Measurements from ENCODE around the gene ERAS.
A peak's percentile ranks its signal among the peaks of the same experiment; 100 is the strongest.
"Not testable (repeated sequence)": the region's sequence is repeated elsewhere in the genome, so short reads cannot be mapped to it uniquely, and the experiment has no call there.

ERAS gene

GRCh38 chrX:48818098-48818497 lies 8.2 kb upstream of the ERAS start:
- H3K9me3 ChIP-seq (ENCODE audit: control insufficient read depth, low read length) = no peaks in the 10 kb centered on the region
- 96 to 100% methylated on average over 8 to 11 of the region's 16 CpGs for WGBS, 2 experiments (ENCODE audit: insufficient coverage in 2 of 2)
- H3K27ac ChIP-seq (ENCODE audit: low read depth, low read length, severe bottlenecking) = no peak overlapping the region
- peaks cover 33% of the 10 kb centered on the region for H3K36me3 ChIP-seq (ENCODE audit: control insufficient read depth, insufficient read depth, low read length)
- H3K4me3 ChIP-seq (ENCODE audit: extremely low read depth, insufficient read depth, low read length, poor library complexity, severe bottlenecking) = no peak overlapping the region
- H3K4me1 ChIP-seq (ENCODE audit: control insufficient read depth, insufficient read depth, low read length, poor library complexity, severe bottlenecking) = no peaks in the 10 kb centered on the region

GRCh38 chrX:48818866-48819265 lies 7.4 kb upstream of the ERAS start:
- WGBS, 2 experiments (ENCODE audit: insufficient coverage in 2 of 2) = 100% methylated on average over 1 to 4 of the region's 4 CpGs

GRCh38 chrX:48819394-48819793 lies 6.9 kb upstream of the ERAS start:
- not testable (repeated sequence) for H3K4me3 ChIP-seq (ENCODE audit: extremely low read depth, insufficient read depth, low read length, poor library complexity, severe bottlenecking); H3K9me3 ChIP-seq (ENCODE audit: control insufficient read depth, low read length); H3K27ac ChIP-seq (ENCODE audit: low read depth, low read length, severe bottlenecking); H3K4me1 ChIP-seq (ENCODE audit: control insufficient read depth, insufficient read depth, low read length, poor library complexity, severe bottlenecking)
- WGBS, 2 experiments (ENCODE audit: insufficient coverage in 2 of 2) = 100% methylated on average over 3 of the region's 9 CpGs; no CpG with 5 or more reads in 1 of the 2 experiments
- peaks cover 40% of the 10 kb centered on the region for H3K36me3 ChIP-seq (ENCODE audit: control insufficient read depth, insufficient read depth, low read length)

More at GRCh38 chrX:48818866-48819265, 7.4 kb upstream of the ERAS start:
- no peak overlapping the region for H3K27ac ChIP-seq (ENCODE audit: low read depth, low read length, severe bottlenecking)
- H3K4me3 ChIP-seq (ENCODE audit: extremely low read depth, insufficient read depth, low read length, poor library complexity, severe bottlenecking) = no peak overlapping the region
- H3K4me1 ChIP-seq (ENCODE audit: control insufficient read depth, insufficient read depth, low read length, poor library complexity, severe bottlenecking) = no peaks in the 10 kb centered on the region
- peaks cover 40% of the 10 kb centered on the region for H3K36me3 ChIP-seq (ENCODE audit: control insufficient read depth, insufficient read depth, low read length)
- H3K9me3 ChIP-seq (ENCODE audit: control insufficient read depth, low read length) = no peaks in the 10 kb centered on the region

GRCh38 chrX:48823053-48823452 lies 3.3 kb upstream of the ERAS start:
- Histone ChIP-seq H3K4me3 (ENCODE audit: extremely low read depth, insufficient read depth, low read length, poor library complexity, severe bottlenecking) (no peak overlapping the region), H3K36me3 (ENCODE audit: control insufficient read depth, insufficient read depth, low read length) (peaks cover 31% of the 10 kb centered on the region), H3K9me3 (ENCODE audit: control insufficient read depth, low read length) (no peaks in the 10 kb centered on the region), H3K27ac (ENCODE audit: low read depth, low read length, severe bottlenecking) (no peak overlapping the region), H3K4me1 (ENCODE audit: control insufficient read depth, insufficient read depth, low read length, poor library complexity, severe bottlenecking) (no peaks in the 10 kb centered on the region)
- WGBS, 2 experiments (ENCODE audit: insufficient coverage in 2 of 2) = 74 to 75% methylated on average over 2 to 3 of the region's 6 CpGs

- H3K36me3 ChIP-seq (ENCODE audit: control insufficient read depth, insufficient read depth, low read length) = peaks cover 28% of the 10 kb centered on the region
- H3K4me3 ChIP-seq (ENCODE audit: extremely low read depth, insufficient read depth, low read length, poor library complexity, severe bottlenecking) = no peak overlapping the region
- no peaks in the 10 kb centered on the region for H3K9me3 ChIP-seq (ENCODE audit: control insufficient read depth, low read length)
- 100% methylated on average over 3 of the region's 8 CpGs; no CpG with 5 or more reads in 1 of the 2 experiments for WGBS, 2 experiments (ENCODE audit: insufficient coverage in 2 of 2)
- H3K4me1 ChIP-seq (ENCODE audit: control insufficient read depth, insufficient read depth, low read length, poor library complexity, severe bottlenecking) = no peaks in the 10 kb centered on the region
- no peak overlapping the region for H3K27ac ChIP-seq (ENCODE audit: low read depth, low read length, severe bottlenecking)
Measured at GRCh38 chrX:48824066-48824465, 2.2 kb upstream of the ERAS start.

- WGBS, 2 experiments (ENCODE audit: insufficient coverage in 2 of 2) = 90 to 91% methylated on average over 38 to 50 of the region's 73 CpGs
- no peak overlapping the region for H3K4me3 ChIP-seq (ENCODE audit: extremely low read depth, insufficient read depth, low read length, poor library complexity, severe bottlenecking)
- H3K36me3 ChIP-seq (ENCODE audit: control insufficient read depth, insufficient read depth, low read length) = peaks cover 28% of the 10 kb centered on the region
- no peaks in the 10 kb centered on the region for H3K9me3 ChIP-seq (ENCODE audit: control insufficient read depth, low read length)
- no peak overlapping the region for H3K27ac ChIP-seq (ENCODE audit: low read depth, low read length, severe bottlenecking)
- H3K4me1 ChIP-seq (ENCODE audit: control insufficient read depth, insufficient read depth, low read length, poor library complexity, severe bottlenecking) = no peaks in the 10 kb centered on the region
Measured at GRCh38 chrX:48826876-48827653, 752 bp downstream of the ERAS start.

GRCh38 chrX:48827654-48827968 lies 1.3 kb downstream of the ERAS start:
- H3K4me1 ChIP-seq (ENCODE audit: control insufficient read depth, insufficient read depth, low read length, poor library complexity, severe bottlenecking) = no peaks in the 10 kb centered on the region
- no peaks in the 10 kb centered on the region for H3K9me3 ChIP-seq (ENCODE audit: control insufficient read depth, low read length)
- peaks cover 22% of the 10 kb centered on the region for H3K36me3 ChIP-seq (ENCODE audit: control insufficient read depth, insufficient read depth, low read length)
- no peak overlapping the region for H3K27ac ChIP-seq (ENCODE audit: low read depth, low read length, severe bottlenecking)
- no peak overlapping the region for H3K4me3 ChIP-seq (ENCODE audit: extremely low read depth, insufficient read depth, low read length, poor library complexity, severe bottlenecking)
- WGBS, 2 experiments (ENCODE audit: insufficient coverage in 2 of 2) = no CpG with 5 or more reads among the region's 4 CpGs

- Histone ChIP-seq H3K4me1 (ENCODE audit: control insufficient read depth, insufficient read depth, low read length, poor library complexity, severe bottlenecking) (no peaks in the 10 kb centered on the region), H3K9me3 (ENCODE audit: control insufficient read depth, low read length) (no peaks in the 10 kb centered on the region), H3K36me3 (ENCODE audit: control insufficient read depth, insufficient read depth, low read length) (peaks cover 9% of the 10 kb centered on the region), H3K4me3 (ENCODE audit: extremely low read depth, insufficient read depth, low read length, poor library complexity, severe bottlenecking) (no peak overlapping the region), H3K27ac (ENCODE audit: low read depth, low read length, severe bottlenecking) (no peak overlapping the region)
- WGBS, 2 experiments (ENCODE audit: insufficient coverage in 2 of 2) = 90 to 99% methylated on average over 8 to 17 of the region's 24 CpGs
Measured at GRCh38 chrX:48829016-48829735, 2.9 kb downstream of the ERAS start.

GRCh38 chrX:48831136-48831908 lies 5.0 kb downstream of the ERAS start:
- H3K9me3 ChIP-seq (ENCODE audit: control insufficient read depth, low read length) = no peaks in the 10 kb centered on the region
- no peaks in the 10 kb centered on the region for H3K4me1 ChIP-seq (ENCODE audit: control insufficient read depth, insufficient read depth, low read length, poor library complexity, severe bottlenecking)
- no peaks in the 10 kb centered on the region for H3K36me3 ChIP-seq (ENCODE audit: control insufficient read depth, insufficient read depth, low read length)
- WGBS, 2 experiments (ENCODE audit: insufficient coverage in 2 of 2) = 11 to 14% methylated on average over 18 to 22 of the region's 58 CpGs
- H3K4me3 ChIP-seq (ENCODE audit: extremely low read depth, insufficient read depth, low read length, poor library complexity, severe bottlenecking) = peak overlapping the region; percentile 14
- no peak overlapping the region for H3K27ac ChIP-seq (ENCODE audit: low read depth, low read length, severe bottlenecking)

- WGBS, 2 experiments (ENCODE audit: insufficient coverage in 2 of 2) = 0 to 20% methylated on average over 3 to 17 of the region's 57 CpGs
- no peaks in the 10 kb centered on the region for H3K4me1 ChIP-seq (ENCODE audit: control insufficient read depth, insufficient read depth, low read length, poor library complexity, severe bottlenecking)
- no peaks in the 10 kb centered on the region for H3K36me3 ChIP-seq (ENCODE audit: control insufficient read depth, insufficient read depth, low read length)
- peak overlapping the region; percentile 14 for H3K4me3 ChIP-seq (ENCODE audit: extremely low read depth, insufficient read depth, low read length, poor library complexity, severe bottlenecking)
- no peak overlapping the region for H3K27ac ChIP-seq (ENCODE audit: low read depth, low read length, severe bottlenecking)
- no peaks in the 10 kb centered on the region for H3K9me3 ChIP-seq (ENCODE audit: control insufficient read depth, low read length)
Measured at GRCh38 chrX:48831909-48832291, 5.6 kb downstream of the ERAS start.
